ENCODE measurements around the gene CUL9. TPM values are rescaled to one million over a fixed set of nuclear protein-coding genes. Genes with fewer than 3 reads are reported as not detected.

CUL9 gene
- total RNA-seq, 1 experiment from 2014 or later = 15.2 TPM

- no CpG with 5 or more reads among the region's 4 CpGs for WGBS (ENCODE audit: extremely low coverage, insufficient read length, low lambda C conversion rate)
- H3K36me3 Mint-ChIP-seq (ENCODE audit: insufficient read depth in 1 of 3, low read depth in 3 of 3) = peaks cover 4 to 22% (median 20%) of the 10 kb centered on the region in 3 experiments; a peak in 5 of 7 replicates
- Histone ChIP-seq H4K5ac (ENCODE audit: insufficient read length, low read depth, low read length) (no peak overlapping the region), H3K79me2 (ENCODE audit: insufficient read depth, low read length) (no peaks in the 10 kb centered on the region), H2AK5ac (ENCODE audit: insufficient read length, low read length) (no peak overlapping the region), H3K79me1 (ENCODE audit: insufficient read depth, low read depth, low read length, poor library complexity, severe bottlenecking) (no peaks in the 10 kb centered on the region), H3K14ac (ENCODE audit: insufficient read depth, low read length) (no peak overlapping the region), H3K56ac (ENCODE audit: insufficient read length, low read depth, low read length) (no peak overlapping the region), H2BK12ac (ENCODE audit: insufficient read length, low read depth, low read length) (no peak overlapping the region), H2BK15ac (ENCODE audit: low read depth, low read length) (no peak overlapping the region), H3K27me3 (ENCODE audit: insufficient read depth, low read length) (no peaks in the 10 kb centered on the region), H4K20me1 (ENCODE audit: control insufficient read depth, insufficient read depth, insufficient read length) (no peaks in the 10 kb centered on the region), H3K23me2 (ENCODE audit: insufficient read length, low read depth, low read length, poor library complexity, severe bottlenecking) (peaks cover 6% of the 10 kb centered on the region), H2BK120ac (ENCODE audit: low read depth, low read length, poor library complexity, severe bottlenecking) (no peak overlapping the region), H3K27ac (ENCODE audit: insufficient read length, low read depth, low read length) (no peak overlapping the region), H3K4ac (ENCODE audit: low read depth, low read length) (no peak overlapping the region), H3K4me1 (ENCODE audit: insufficient read depth, low read length) (no peaks in the 10 kb centered on the region), H3K9me3 (ENCODE audit: control insufficient read depth, low read depth, low read length) (no peaks in the 10 kb centered on the region), H4K91ac (ENCODE audit: insufficient read length, low read depth, low read length) (no peak overlapping the region), H2AFZ (ENCODE audit: low read length) (no peak overlapping the region), H2BK5ac (ENCODE audit: insufficient read length, low read length) (no peak overlapping the region), H3T11ph (ENCODE audit: low read length) (no peak overlapping the region), H3K18ac (ENCODE audit: insufficient read length, low read depth, low read length) (no peak overlapping the region), H4K8ac (replicated peaks; ENCODE audit: insufficient read length, low read depth, low read length) (no peak overlapping the region), H3K9ac (ENCODE audit: extremely low read depth, insufficient read length, low read length) (no peak overlapping the region), H3K4me2 (ENCODE audit: insufficient read depth, insufficient read length, low read length) (no peak overlapping the region), H3K23ac (ENCODE audit: insufficient read length, low read depth, low read length) (no peak overlapping the region), H2BK20ac (ENCODE audit: low read depth, low read length, poor library complexity, severe bottlenecking) (no peak overlapping the region)
- no peaks in the 10 kb centered on the region for H3K9me3 Mint-ChIP-seq
- peaks cover 10% of the 10 kb centered on the region in 2 experiments for H3K4me1 Mint-ChIP-seq
- H3K27ac Mint-ChIP-seq = peak overlapping the region in 2 of 3 experiments; percentile 39 to 43; a peak in 1 of 7 replicates
- H3K4me3 Mint-ChIP-seq = no peak overlapping the region
- no peak for TF ChIP-seq CTCF (conservative IDR thresholded peaks at IDR 0.05)
- DNase-seq = no peak
- H3K27me3 Mint-ChIP-seq (ENCODE audit: low read depth) = no peaks in the 10 kb centered on the region
Measured at GRCh38 chr6:43186706-43187105, 4.7 kb downstream of the CUL9 start.
